HFFc6 (cell line): Measurements from ENCODE around the gene OVCH2. TPM values are rescaled to one million over a fixed set of nuclear protein-coding genes. Genes with fewer than 3 reads are reported as not detected.

Experiments used
- DNase-seq: peaks from one replicate; pipeline ENCODE4 v3.0.0-alpha.2; 2018
- H3K27ac Mint-ChIP-seq: 2 replicates; pipeline ENCODE4 v1.8.0; 2020; ENCODE audit warnings: mild to moderate bottlenecking, mixed read lengths
- H3K27me3 Mint-ChIP-seq: 2 replicates; pipeline ENCODE4 v1.8.0; 2021; ENCODE audit warnings: mild to moderate bottlenecking, moderate library complexity, mixed read lengths; ENCODE audit not compliant: insufficient read depth
- H3K36me3 Mint-ChIP-seq: 2 replicates; pipeline ENCODE4 v1.8.0; 2021; ENCODE audit warnings: low read depth, mixed read lengths
- H3K4me1 Mint-ChIP-seq: 2 replicates; pipeline ENCODE4 v1.8.0; 2020; ENCODE audit warnings: low read depth, mixed read lengths
- H3K4me3 Mint-ChIP-seq: 2 replicates; pipeline ENCODE4 v1.8.0; 2020; ENCODE audit warnings: mild to moderate bottlenecking, moderate library complexity, mixed read lengths
- H3K9me3 Mint-ChIP-seq: 2 replicates; pipeline ENCODE4 v1.8.0; 2020; ENCODE audit warnings: mild to moderate bottlenecking, mixed read lengths
- total RNA-seq, 6 experiments: library from RNA; stranded (reverse); fragmentation: NEBNext Ultra II Directional; extraction: Animal tissue kit (Norgen Biotek cat#: 25700); gene quantifications; 2 replicates in 1 of 6; 3 replicates in 5 of 6; pipeline ENCODE4 v1.2.3, GENCODE V29; 2021
- TF ChIP-seq, protein P1 (sequence below): fragments of 200-600 bp; sonication (generic); IDR thresholded peaks from 2 replicates; pipeline ENCODE4 v1.5.0; 2021; ENCODE audit warnings: antibody characterized with exemption, mild to moderate bottlenecking

OVCH2 gene
- total RNA-seq, 6 experiments from 2014 or later: not detected

DNA sequence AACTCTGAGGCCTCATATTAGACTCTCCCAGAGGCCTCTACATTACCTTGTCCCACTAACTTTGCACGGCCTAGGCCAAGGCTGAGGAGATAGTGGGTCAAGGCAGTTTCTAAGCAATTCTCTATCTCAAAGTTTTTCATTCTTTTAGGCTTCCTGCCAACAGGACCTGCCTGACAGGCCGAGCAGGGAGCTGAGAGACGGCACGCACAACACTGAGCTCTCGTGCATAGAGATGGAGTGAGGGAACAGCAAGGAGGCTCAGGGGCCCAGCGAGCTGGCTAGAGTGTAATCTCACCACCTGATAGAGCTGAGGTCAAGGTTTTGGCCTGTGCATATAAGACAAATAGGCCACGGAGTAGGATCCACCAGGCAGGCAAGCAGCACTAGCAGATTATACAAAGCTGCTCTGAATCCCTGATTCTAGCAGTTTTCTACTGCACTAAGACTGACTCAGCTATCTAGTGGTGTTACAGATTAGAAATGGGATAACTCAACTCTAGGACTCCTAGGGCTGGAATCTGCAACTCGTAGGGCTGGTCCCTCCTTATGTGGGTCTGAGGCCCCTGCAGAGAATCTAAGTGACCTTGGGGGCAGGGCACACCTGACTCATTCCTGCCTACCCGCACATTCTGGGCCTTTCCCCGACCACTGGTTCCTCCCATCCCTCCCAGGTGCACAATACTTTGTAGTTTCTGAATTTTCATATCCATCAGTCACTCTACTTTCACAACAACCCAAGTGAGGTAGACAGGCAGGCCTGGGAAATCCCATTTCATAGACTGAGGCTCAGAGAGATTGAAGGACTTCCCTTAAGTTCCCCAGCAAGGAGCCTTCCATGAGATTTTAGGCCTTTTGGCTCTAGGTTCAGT lies 34.7 kb downstream of the OVCH2 start:
- H3K4me3 Mint-ChIP-seq: no peak overlapping the region
- no peak for DNase-seq
- H3K9me3 Mint-ChIP-seq: no peaks in the 10 kb centered on the region
- no peak overlapping the region for H3K27ac Mint-ChIP-seq
- H3K36me3 Mint-ChIP-seq: no peaks in the 10 kb centered on the region
- TF ChIP-seq, protein P1, sequence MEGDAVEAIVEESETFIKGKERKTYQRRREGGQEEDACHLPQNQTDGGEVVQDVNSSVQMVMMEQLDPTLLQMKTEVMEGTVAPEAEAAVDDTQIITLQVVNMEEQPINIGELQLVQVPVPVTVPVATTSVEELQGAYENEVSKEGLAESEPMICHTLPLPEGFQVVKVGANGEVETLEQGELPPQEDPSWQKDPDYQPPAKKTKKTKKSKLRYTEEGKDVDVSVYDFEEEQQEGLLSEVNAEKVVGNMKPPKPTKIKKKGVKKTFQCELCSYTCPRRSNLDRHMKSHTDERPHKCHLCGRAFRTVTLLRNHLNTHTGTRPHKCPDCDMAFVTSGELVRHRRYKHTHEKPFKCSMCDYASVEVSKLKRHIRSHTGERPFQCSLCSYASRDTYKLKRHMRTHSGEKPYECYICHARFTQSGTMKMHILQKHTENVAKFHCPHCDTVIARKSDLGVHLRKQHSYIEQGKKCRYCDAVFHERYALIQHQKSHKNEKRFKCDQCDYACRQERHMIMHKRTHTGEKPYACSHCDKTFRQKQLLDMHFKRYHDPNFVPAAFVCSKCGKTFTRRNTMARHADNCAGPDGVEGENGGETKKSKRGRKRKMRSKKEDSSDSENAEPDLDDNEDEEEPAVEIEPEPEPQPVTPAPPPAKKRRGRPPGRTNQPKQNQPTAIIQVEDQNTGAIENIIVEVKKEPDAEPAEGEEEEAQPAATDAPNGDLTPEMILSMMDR: no peak
- H3K27me3 Mint-ChIP-seq: no peaks in the 10 kb centered on the region; the same call in 1 of the 2 replicates
- H3K4me1 Mint-ChIP-seq: peaks cover 32% of the 10 kb centered on the region

DNA sequence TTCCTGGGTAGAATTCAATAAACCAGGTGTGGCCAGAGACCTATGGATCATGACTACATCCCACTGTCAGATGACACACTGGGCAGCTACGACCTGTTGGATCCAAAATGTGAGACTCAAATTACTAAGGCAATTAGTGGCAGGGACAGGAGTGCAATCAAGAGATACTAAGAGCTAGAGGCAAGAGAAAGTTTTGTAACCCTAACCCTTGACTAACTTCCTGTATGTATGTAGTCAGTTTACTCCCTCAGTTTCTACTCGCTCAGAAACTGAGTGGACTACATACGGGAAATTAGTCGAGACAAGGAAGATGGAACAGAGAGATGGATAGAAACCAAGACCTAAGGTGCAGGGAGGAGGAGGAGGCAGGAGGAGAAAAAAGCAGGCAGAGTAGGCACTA lies 35.6 kb downstream of the OVCH2 start:
- H3K9me3 Mint-ChIP-seq: no peaks in the 10 kb centered on the region
- no peak overlapping the region for H3K27ac Mint-ChIP-seq
- H3K36me3 Mint-ChIP-seq: no peaks in the 10 kb centered on the region
- no peaks in the 10 kb centered on the region; the same call in 1 of the 2 replicates for H3K27me3 Mint-ChIP-seq
- TF ChIP-seq, protein P1: no peak
- H3K4me1 Mint-ChIP-seq: peaks cover 22% of the 10 kb centered on the region
- H3K4me3 Mint-ChIP-seq: no peak overlapping the region
- DNase-seq: no peak

DNA sequence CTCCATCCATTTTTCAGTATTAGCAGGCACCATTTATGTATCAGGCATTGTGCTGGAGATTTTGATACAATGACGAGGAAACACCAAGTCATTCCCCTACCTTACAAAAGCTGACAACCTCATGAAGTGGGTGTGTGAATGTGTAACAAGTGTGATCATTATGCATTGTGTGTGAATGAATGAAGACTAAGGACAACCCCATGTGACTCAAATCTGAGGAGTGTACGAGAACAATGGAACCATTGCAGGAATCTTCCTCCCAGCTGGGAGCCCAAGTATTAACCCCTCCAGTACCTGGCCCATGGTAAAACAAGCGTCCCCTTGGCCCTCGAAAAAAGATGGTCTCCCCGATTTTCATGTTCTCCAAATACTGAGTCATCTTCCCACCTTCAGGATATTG lies 37.4 kb downstream of the OVCH2 start:
- TF ChIP-seq, protein P1: no peak
- Mint-ChIP-seq H3K4me3 (no peak overlapping the region), H3K9me3 (no peaks in the 10 kb centered on the region), H3K4me1 (peaks cover 8% of the 10 kb centered on the region), H3K27ac (no peak overlapping the region), H3K27me3 (no peaks in the 10 kb centered on the region; the same call in 1 of the 2 replicates), H3K36me3 (peaks cover 2% of the 10 kb centered on the region)
- DNase-seq: no peak

DNA sequence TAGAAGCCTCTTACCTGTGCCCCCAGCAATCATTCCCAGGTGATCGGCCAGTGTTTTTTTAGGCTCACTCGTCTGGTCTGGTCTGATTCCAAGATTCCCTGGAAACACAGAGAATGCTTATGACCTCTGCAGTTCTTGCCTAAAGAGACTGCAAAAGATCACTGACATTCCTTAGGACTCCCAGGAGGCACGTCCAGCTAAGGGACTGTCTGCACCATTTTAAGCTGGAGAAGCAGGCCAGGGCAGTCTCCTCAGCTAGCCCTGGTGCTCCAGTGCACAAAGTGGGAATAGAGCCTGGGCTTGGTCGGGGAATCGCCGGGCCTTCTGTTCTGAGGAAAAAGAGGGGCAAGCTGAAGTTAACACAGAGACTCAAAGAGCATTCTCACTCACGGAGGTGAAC lies 37.8 kb downstream of the OVCH2 start:
- no peaks in the 10 kb centered on the region; the same call in 1 of the 2 replicates for H3K27me3 Mint-ChIP-seq
- H3K9me3 Mint-ChIP-seq: no peaks in the 10 kb centered on the region
- TF ChIP-seq, protein P1: no peak
- no peak overlapping the region for H3K4me3 Mint-ChIP-seq
- H3K4me1 Mint-ChIP-seq: peaks cover 8% of the 10 kb centered on the region
- no peak overlapping the region for H3K27ac Mint-ChIP-seq
- DNase-seq: no peak
- peaks cover 4% of the 10 kb centered on the region for H3K36me3 Mint-ChIP-seq

DNA sequence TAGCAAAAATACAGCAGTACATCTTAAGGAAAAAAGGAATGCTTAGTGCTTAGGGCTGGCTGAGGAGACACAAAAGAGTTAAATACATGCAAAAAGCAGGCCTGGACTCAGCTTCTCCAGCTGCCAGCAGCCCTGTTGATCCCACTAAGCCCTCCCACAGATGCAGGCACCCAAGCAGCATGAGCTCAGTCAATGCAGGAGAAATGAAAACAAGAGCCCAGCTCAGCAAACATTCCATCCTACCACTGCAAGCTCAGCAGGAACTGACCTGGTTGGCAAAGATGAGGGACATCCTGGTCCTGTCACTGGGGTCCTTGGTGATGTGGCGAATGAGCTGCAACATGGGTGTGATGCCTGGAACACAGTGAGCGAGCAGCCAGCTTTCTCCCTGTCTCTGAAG lies 38.8 kb downstream of the OVCH2 start:
- Mint-ChIP-seq H3K4me1 (peaks cover 2% of the 10 kb centered on the region), H3K27ac (no peak overlapping the region), H3K4me3 (no peak overlapping the region), H3K9me3 (no peaks in the 10 kb centered on the region), H3K27me3 (no peaks in the 10 kb centered on the region; the same call in 1 of the 2 replicates), H3K36me3 (peaks cover 4% of the 10 kb centered on the region)
- DNase-seq: no peak
- TF ChIP-seq, protein P1: no peak
